Tibial nerve (tissue), 4 donors: ENCODE results near the gene KIF26A. TPM values are rescaled to one million over a fixed set of nuclear protein-coding genes. Genes with fewer than 3 reads are reported as not detected.

Experiments used
- DNase-seq, 2 donors: peaks; one replicate each; pipeline ENCODE4 v3.0.0-alpha.2; 2019; ENCODE audit warnings: low spot score in 2 of 2
- H3K27ac ChIP-seq, 4 donors: fragments of 200-600 bp; sonication (generic) in 3 of 4; one replicate each; pipeline ENCODE4 v1.5.1; 2017 to 2019; ENCODE audit warnings: mild to moderate bottlenecking in 1 of 4
- H3K27me3 ChIP-seq, 2 donors: fragments of 200-600 bp; sonication (generic) in 1 of 2; one replicate each; pipeline versions ENCODE4 v1.5.1 to v1.6.0; 2017 to 2019
- H3K36me3 ChIP-seq, 3 donors: fragments of 200-600 bp; sonication (generic); one replicate each; pipeline ENCODE4 v1.5.1; 2018 to 2019
- H3K4me1 ChIP-seq, 4 donors: fragments of 200-600 bp; sonication (generic) in 3 of 4; one replicate each; pipeline ENCODE4 v1.5.1; 2017 to 2019
- H3K4me3 ChIP-seq, 4 donors: fragments of 200-600 bp; sonication (generic) in 3 of 4; one replicate each; pipeline ENCODE4 v1.5.1; 2017 to 2019; ENCODE audit warnings: mild to moderate bottlenecking in 1 of 4, moderate library complexity in 1 of 4
- H3K9me3 ChIP-seq, 4 donors: fragments of 200-600 bp; sonication (generic) in 3 of 4; one replicate each; pipeline ENCODE4 v1.5.1; 2017 to 2019
- CTCF ChIP-seq, 5 experiments: fragments of 200-600 bp in 3 of 5; fragments of 450-650 bp in 2 of 5; sonication (generic) in 3 of 5; IDR thresholded peaks; one replicate each; pipeline ENCODE4 v1.5.1; 2016 to 2019; ENCODE audit warnings: antibody characterized with exemption in 5 of 5, mild to moderate bottlenecking in 3 of 5, moderate library complexity in 2 of 5
- EP300 ChIP-seq, 2 donors: sonication (generic); formaldehyde crosslinking; IDR thresholded peaks; one replicate each; pipeline ENCODE4 v1.6.1; 2017; ENCODE audit warnings: antibody characterized with exemption in 2 of 2, mild to moderate bottlenecking in 1 of 2
- POLR2A ChIP-seq, 2 donors: fragments of 450-650 bp; IDR thresholded peaks; one replicate each; pipeline ENCODE4 v1.6.1; 2017; ENCODE audit warnings: antibody characterized with exemption in 2 of 2, mild to moderate bottlenecking in 2 of 2, moderate library complexity in 2 of 2
- WGBS, 2 donors: methylation state at CpG; one replicate each; pipeline ENCODE4 v1.1.5; 2018; 5-methylcytosine and 5-hydroxymethylcytosine counted together
- total RNA-seq, 4 donors: library from RNA; depleted of rRNA; stranded (reverse); fragments of >200 nt; gene quantifications; one replicate each; pipeline ENCODE4 v1.1.0, GENCODE V29; 2016

Gene KIF26A
- total RNA-seq, 4 donors from 2014 or later, result 2.6 to 4.2 (median 3.3) TPM

- Histone ChIP-seq H3K27me3 (peaks cover 0 to 6% of the 10 kb centered on the region in 2 donors), H3K36me3 (no peaks in the 10 kb centered on the region), H3K4me1 (no peaks in the 10 kb centered on the region), H3K9me3 (no peaks in the 10 kb centered on the region), H3K4me3 (no peak overlapping the region), H3K27ac (no peak overlapping the region)
- WGBS, 2 donors, result 81 to 92% methylated on average over 11 to 16 of the region's 16 CpGs
- DNase-seq, result no peak
- TF ChIP-seq CTCF (IDR thresholded peaks at IDR 0.05) (no peak), POLR2A (IDR thresholded peaks at IDR 0.05) (no peak), EP300 (IDR thresholded peaks at IDR 0.05) (no peak)
Observed at GRCh38 chr14:104195361-104195760, 57.0 kb downstream of the KIF26A start.

- no peaks in the 10 kb centered on the region for H3K4me1 ChIP-seq
- no peaks in the 10 kb centered on the region for H3K36me3 ChIP-seq
- peaks cover 0 to 1% of the 10 kb centered on the region in 2 donors for H3K27me3 ChIP-seq
- H3K4me3 ChIP-seq, result no peak overlapping the region
- TF ChIP-seq EP300 (IDR thresholded peaks at IDR 0.05) (no peak), CTCF (IDR thresholded peaks at IDR 0.05) (no peak), POLR2A (IDR thresholded peaks at IDR 0.05) (no peak)
- no peak for DNase-seq
- no peak overlapping the region for H3K27ac ChIP-seq
- 37 to 40% methylated on average over 15 to 17 of the region's 17 CpGs for WGBS, 2 donors
- no peaks in the 10 kb centered on the region for H3K9me3 ChIP-seq
Observed at GRCh38 chr14:104195878-104196277, 57.5 kb downstream of the KIF26A start.

GRCh38 chr14:104196461-104197140 is 58.2 kb downstream of the KIF26A start:
- TF ChIP-seq POLR2A (IDR thresholded peaks at IDR 0.05) (no peak), CTCF (IDR thresholded peaks at IDR 0.05) (no peak), EP300 (IDR thresholded peaks at IDR 0.05) (no peak)
- no peak overlapping the region for H3K4me3 ChIP-seq
- no peak overlapping the region for H3K27ac ChIP-seq
- no peaks in the 10 kb centered on the region for H3K36me3 ChIP-seq
- H3K9me3 ChIP-seq, result no peaks in the 10 kb centered on the region
- peaks cover 0 to 8% of the 10 kb centered on the region in 2 donors for H3K27me3 ChIP-seq
- 51 to 55% methylated on average over 14 of the region's 14 CpGs for WGBS, 2 donors
- H3K4me1 ChIP-seq, result no peaks in the 10 kb centered on the region
- no peak for DNase-seq

GRCh38 chr14:104197449-104198247 is 59.3 kb downstream of the KIF26A start:
- H3K4me3 ChIP-seq, result no peak overlapping the region
- no peaks in the 10 kb centered on the region for H3K36me3 ChIP-seq
- H3K27ac ChIP-seq, result no peak overlapping the region
- no peak for DNase-seq
- peaks cover 0 to 6% (median 0%) of the 10 kb centered on the region in 4 donors for H3K4me1 ChIP-seq
- WGBS, 2 donors, result 92 to 95% methylated on average over 5 of the region's 5 CpGs
- no peak for TF ChIP-seq CTCF (IDR thresholded peaks at IDR 0.05)
- TF ChIP-seq POLR2A (IDR thresholded peaks at IDR 0.05), result no peak
- no peak for TF ChIP-seq EP300 (IDR thresholded peaks at IDR 0.05)
- peaks cover 0 to 13% of the 10 kb centered on the region in 2 donors for H3K27me3 ChIP-seq
- H3K9me3 ChIP-seq, result no peaks in the 10 kb centered on the region
